Measurements from ENCODE around the gene TMEM132D. TPM values are rescaled to one million over a fixed set of nuclear protein-coding genes. Genes with fewer than 3 reads are reported as not detected.

Gene TMEM132D
- total and polyA plus RNA-seq, 2 donors (not counting 3 experiments of a cell fraction or from before 2014, with no cell fraction given) = not detected

DNA sequence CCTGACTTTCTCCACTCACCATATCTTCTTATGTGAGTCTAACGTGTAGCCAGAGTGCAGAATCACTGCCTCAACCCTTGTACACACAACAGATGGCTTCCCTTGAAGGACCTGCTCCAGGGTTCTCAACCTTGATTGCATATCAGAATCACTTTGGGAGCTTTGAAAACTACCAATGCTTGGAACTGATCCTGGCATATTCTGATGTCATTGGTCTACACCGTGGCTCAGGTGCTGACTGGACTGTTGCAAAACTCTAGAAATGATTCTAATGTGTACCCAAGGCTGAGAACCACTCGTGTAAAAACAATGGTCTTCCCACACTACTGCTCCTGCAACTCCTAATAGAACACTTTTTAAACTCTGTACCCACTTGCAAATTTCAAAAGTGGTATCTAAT lies 18.5 kb downstream of the TMEM132D start:
- BruUV-seq (replicated peaks) = no TSS peak
- FAIRE-seq = no peak

DNA sequence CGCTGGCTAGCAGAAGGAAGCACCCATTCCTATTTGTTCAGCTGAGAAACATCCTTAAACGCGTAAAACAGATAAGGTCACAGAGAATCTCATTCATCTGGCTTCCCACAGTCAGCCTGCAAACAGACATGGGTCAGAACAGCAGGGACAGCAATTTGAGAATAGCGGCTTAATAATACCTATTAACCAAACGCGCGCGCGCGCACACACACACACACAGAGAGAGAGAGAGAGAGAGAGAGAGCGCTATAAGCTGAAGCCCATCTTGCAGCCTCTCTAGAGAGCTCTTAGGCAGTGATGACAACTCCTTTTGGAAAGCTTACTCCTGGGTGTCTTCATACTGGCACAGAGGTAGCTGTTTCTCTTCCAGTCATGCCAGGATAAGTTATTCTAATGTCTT lies 26.4 kb downstream of the TMEM132D start:
- intact Hi-C loops (cut with micrococcal nuclease) (no loop called here), dilution Hi-C loops (cut with MboI; ENCODE audit: extremely low pct_ligation_motif_present, low sequenced_read_pairs) (no loop called here)
- Histone ChIP-seq H3K4me1 (ENCODE audit: control insufficient read depth, extremely low read depth, insufficient read depth, low read length) (no peaks in the 10 kb centered on the region), H3K36me3 (ENCODE audit: control insufficient read depth in 2 of 2, extremely low read depth in 1 of 2, insufficient read depth in 2 of 2, low read length in 2 of 2) (no peaks in the 10 kb centered on the region), H3K27me3 (ENCODE audit: control insufficient read depth in 2 of 2, insufficient read depth in 2 of 2, low read length in 2 of 2) (no peaks in the 10 kb centered on the region), H3K9me3 (replicated peaks; ENCODE audit: control insufficient read depth, insufficient read depth, low read length) (peaks cover 2% of the 10 kb centered on the region), H3K9ac (replicated peaks; ENCODE audit: extremely low read depth, insufficient read depth, low read length) (no peak overlapping the region), H4K20me1 (replicated peaks; ENCODE audit: control insufficient read depth, extremely low read depth, insufficient read depth, low read length) (no peaks in the 10 kb centered on the region), H3K4me2 (ENCODE audit: insufficient read depth, low read length) (no peak overlapping the region), H2AFZ (ENCODE audit: low read depth, low read length) (no peak overlapping the region), H3K4me3 (replicated peaks in 1 of 3; ENCODE audit: insufficient read depth in 1 of 3, low read depth in 1 of 3, low read length in 3 of 3) (no peak overlapping the region), H3K9me1 (replicated peaks; ENCODE audit: control insufficient read depth, extremely low read depth, insufficient read depth, low read length) (no peaks in the 10 kb centered on the region), H3K79me2 (ENCODE audit: control insufficient read depth, insufficient read depth, low read length) (no peaks in the 10 kb centered on the region), H3K27ac (ENCODE audit: insufficient read depth, low read depth, low read length) (no peak overlapping the region)
- ChIA-PET CTCF (no interaction called here), POLR2A (no interaction called here)
- FAIRE-seq = no peak
- TF ChIP-seq MYC (IDR thresholded peaks at IDR 0.05; ENCODE audit: low read depth, low read length) (no peak), FOS (IDR thresholded peaks at IDR 0.05; ENCODE audit: borderline replicate concordance, insufficient read depth, low read length) (no peak), JUN (IDR thresholded peaks at IDR 0.05; ENCODE audit: borderline replicate concordance, insufficient read depth, insufficient read length, low read depth) (no peak), GATA2 (IDR thresholded peaks at IDR 0.05; ENCODE audit: insufficient read depth, insufficient read length, low read depth, low read length) (no peak), POLR2AphosphoS5 (IDR thresholded peaks at IDR 0.05; ENCODE audit: insufficient read depth, low read depth, low read length) (no peak), POLR2A (IDR thresholded peaks at IDR 0.05; ENCODE audit: low read depth, low read length) (no peak), EZH2 (IDR thresholded peaks at IDR 0.05; ENCODE audit: borderline replicate concordance, low read depth, low read length, severe bottlenecking) (no peak)
- TF ChIP-seq, protein P1, sequence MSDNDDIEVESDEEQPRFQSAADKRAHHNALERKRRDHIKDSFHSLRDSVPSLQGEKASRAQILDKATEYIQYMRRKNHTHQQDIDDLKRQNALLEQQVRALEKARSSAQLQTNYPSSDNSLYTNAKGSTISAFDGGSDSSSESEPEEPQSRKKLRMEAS (IDR thresholded peaks at IDR 0.05; ENCODE audit: insufficient read depth, insufficient read length) = no peak
- TF ChIP-seq, protein P2, sequence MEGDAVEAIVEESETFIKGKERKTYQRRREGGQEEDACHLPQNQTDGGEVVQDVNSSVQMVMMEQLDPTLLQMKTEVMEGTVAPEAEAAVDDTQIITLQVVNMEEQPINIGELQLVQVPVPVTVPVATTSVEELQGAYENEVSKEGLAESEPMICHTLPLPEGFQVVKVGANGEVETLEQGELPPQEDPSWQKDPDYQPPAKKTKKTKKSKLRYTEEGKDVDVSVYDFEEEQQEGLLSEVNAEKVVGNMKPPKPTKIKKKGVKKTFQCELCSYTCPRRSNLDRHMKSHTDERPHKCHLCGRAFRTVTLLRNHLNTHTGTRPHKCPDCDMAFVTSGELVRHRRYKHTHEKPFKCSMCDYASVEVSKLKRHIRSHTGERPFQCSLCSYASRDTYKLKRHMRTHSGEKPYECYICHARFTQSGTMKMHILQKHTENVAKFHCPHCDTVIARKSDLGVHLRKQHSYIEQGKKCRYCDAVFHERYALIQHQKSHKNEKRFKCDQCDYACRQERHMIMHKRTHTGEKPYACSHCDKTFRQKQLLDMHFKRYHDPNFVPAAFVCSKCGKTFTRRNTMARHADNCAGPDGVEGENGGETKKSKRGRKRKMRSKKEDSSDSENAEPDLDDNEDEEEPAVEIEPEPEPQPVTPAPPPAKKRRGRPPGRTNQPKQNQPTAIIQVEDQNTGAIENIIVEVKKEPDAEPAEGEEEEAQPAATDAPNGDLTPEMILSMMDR (IDR thresholded peaks at IDR 0.05; ENCODE audit: extremely low read depth in 1 of 2, insufficient read depth in 1 of 2, low read depth in 1 of 2, low read length in 2 of 2) = no peak
- no TSS peak for BruUV-seq (replicated peaks)
- no peak for DNase-seq (ENCODE audit: low read depth, low spot score)

More for the DNA sequence above, 18.5 kb downstream of the TMEM132D start:
- CTCF ChIA-PET = no interaction called here
- Histone ChIP-seq H3K4me2 (ENCODE audit: insufficient read depth, low read length) (no peak overlapping the region), H3K79me2 (ENCODE audit: control insufficient read depth, insufficient read depth, low read length) (no peaks in the 10 kb centered on the region), H3K9ac (replicated peaks; ENCODE audit: extremely low read depth, insufficient read depth, low read length) (no peak overlapping the region), H3K4me3 (replicated peaks in 1 of 3; ENCODE audit: insufficient read depth in 1 of 3, low read depth in 1 of 3, low read length in 3 of 3) (no peak overlapping the region), H3K9me3 (replicated peaks; ENCODE audit: control insufficient read depth, insufficient read depth, low read length) (no peaks in the 10 kb centered on the region), H3K36me3 (ENCODE audit: control insufficient read depth in 2 of 2, extremely low read depth in 1 of 2, insufficient read depth in 2 of 2, low read length in 2 of 2) (no peaks in the 10 kb centered on the region), H3K4me1 (ENCODE audit: control insufficient read depth, extremely low read depth, insufficient read depth, low read length) (no peaks in the 10 kb centered on the region), H3K27ac (ENCODE audit: insufficient read depth, low read depth, low read length) (no peak overlapping the region), H4K20me1 (replicated peaks; ENCODE audit: control insufficient read depth, extremely low read depth, insufficient read depth, low read length) (no peaks in the 10 kb centered on the region), H3K9me1 (replicated peaks; ENCODE audit: control insufficient read depth, extremely low read depth, insufficient read depth, low read length) (no peaks in the 10 kb centered on the region), H3K27me3 (ENCODE audit: control insufficient read depth in 2 of 2, insufficient read depth in 2 of 2, low read length in 2 of 2) (no peaks in the 10 kb centered on the region), H2AFZ (ENCODE audit: low read depth, low read length) (no peak overlapping the region)
- POLR2A ChIA-PET = no interaction called here
- DNase-seq (ENCODE audit: low read depth, low spot score) = no peak
- dilution Hi-C loops (cut with MboI; ENCODE audit: extremely low pct_ligation_motif_present, low sequenced_read_pairs) (no loop called here), intact Hi-C loops (cut with micrococcal nuclease) (no loop called here)
- TF ChIP-seq EZH2 (IDR thresholded peaks at IDR 0.05; ENCODE audit: borderline replicate concordance, low read depth, low read length, severe bottlenecking) (no peak), GATA2 (IDR thresholded peaks at IDR 0.05; ENCODE audit: insufficient read depth, insufficient read length, low read depth, low read length) (no peak), POLR2A (IDR thresholded peaks at IDR 0.05; ENCODE audit: low read depth, low read length) (no peak), JUN (IDR thresholded peaks at IDR 0.05; ENCODE audit: borderline replicate concordance, insufficient read depth, insufficient read length, low read depth) (no peak), MYC (IDR thresholded peaks at IDR 0.05; ENCODE audit: low read depth, low read length) (no peak), POLR2AphosphoS5 (IDR thresholded peaks at IDR 0.05; ENCODE audit: insufficient read depth, low read depth, low read length) (no peak)
- TF ChIP-seq, protein P2 (IDR thresholded peaks at IDR 0.05; ENCODE audit: extremely low read depth in 1 of 2, insufficient read depth in 1 of 2, low read depth in 1 of 2, low read length in 2 of 2) = no peak
